Gastrocnemius medialis (tissue), 4 donors: ENCODE results near the gene SPDYC. TPM values are rescaled to one million over a fixed set of nuclear protein-coding genes. Genes with fewer than 3 reads are reported as not detected.
A peak's percentile ranks its signal among the peaks of the same experiment; 100 is the strongest.

Experiments
- ATAC-seq, 2 donors: fragments of 150-250 bp; one replicate each; pipeline ENCODE4 v1.9.1; 2016
- DNase-seq, 2 donors: peaks; one replicate each; pipeline ENCODE4 v3.0.0-alpha.2; 2019
- H3K27ac ChIP-seq, 4 donors: fragments of 200-600 bp; sonication (generic); 1 replicate in 1 of 4; 2 replicates in 3 of 4; pipeline ENCODE4 v1.5.1; 2016 to 2018; ENCODE audit warnings: mild to moderate bottlenecking in 2 of 4, moderate library complexity in 1 of 4
- H3K27me3 ChIP-seq, 3 donors: fragments of 200-600 bp; sonication (generic) in 2 of 3; 1 replicate in 1 of 3; 2 replicates in 2 of 3; pipeline versions ENCODE4 v1.5.1 to v1.6.0; 2016 to 2019; ENCODE audit warnings: mild to moderate bottlenecking in 1 of 3, moderate library complexity in 1 of 3
- H3K36me3 ChIP-seq, 2 donors: fragments of 200-600 bp; sonication (generic) in 1 of 2; one replicate each; pipeline ENCODE4 v1.5.1; 2017 to 2018
- H3K4me1 ChIP-seq, 2 donors: fragments of 200-600 bp; sonication (generic) in 1 of 2; one replicate each; pipeline ENCODE4 v1.5.1; 2016 to 2017; ENCODE audit warnings: mild to moderate bottlenecking in 2 of 2
- H3K4me3 ChIP-seq, 4 donors: fragments of 200-600 bp; sonication (generic) in 3 of 4; 1 replicate in 1 of 4; 2 replicates in 3 of 4; pipeline ENCODE4 v1.5.1; 2016 to 2019; ENCODE audit warnings: mild to moderate bottlenecking in 2 of 4
- H3K9me3 ChIP-seq, 3 donors: fragments of 200-600 bp; sonication (generic) in 2 of 3; 1 replicate in 1 of 3; 2 replicates in 2 of 3; pipeline ENCODE4 v1.5.1; 2016 to 2019
- CTCF ChIP-seq, 5 experiments: fragments of 450-650 bp in 3 of 5; fragments of 200-600 bp in 2 of 5; sonication (generic) in 2 of 5; IDR thresholded peaks in 4 of 5; conservative IDR thresholded peaks in 1 of 5; 1 replicate in 4 of 5; 2 replicates in 1 of 5; pipeline ENCODE4 v1.5.1; 2016 to 2019; ENCODE audit warnings: antibody characterized with exemption in 5 of 5, mild to moderate bottlenecking in 3 of 5, moderate library complexity in 3 of 5
- POLR2A ChIP-seq, 2 donors: fragments of 450-650 bp; IDR thresholded peaks; one replicate each; pipeline ENCODE4 v1.6.1; 2017; ENCODE audit warnings: antibody characterized with exemption in 2 of 2, mild to moderate bottlenecking in 2 of 2, moderate library complexity in 2 of 2
- in situ Hi-C, 4 donors: fragments of 200-750 bp; cut with MboI; loops; one replicate each; pipeline versions ENCODE4 v1.15.0 to v1.8.0; 2017; ENCODE audit warnings: low sequenced_read_pairs in 4 of 4
- intact Hi-C: fragments of 100-400 bp; cut with DNase I; formaldehyde crosslinking; loops from one replicate; pipeline ENCODE4 v1.15.1; 2023; ENCODE audit warnings: low total_unique reads
- microRNA-seq, 2 donors: library from miRNA; unstranded; fragments of <30 nt; microRNA quantifications; one replicate each; pipeline ENCODE4, GENCODE V29; 2016; ENCODE audit warnings: borderline replicate concordance in 2 of 2
- total RNA-seq, 4 donors: library from RNA; depleted of rRNA; stranded (reverse); fragments of >200 nt; gene quantifications; one replicate each; pipeline versions ENCODE4 v1.1.0 to v1.2.3, GENCODE V29; 2016

SPDYC gene
- total RNA-seq, 4 donors from 2014 or later, result not detected

DNA sequence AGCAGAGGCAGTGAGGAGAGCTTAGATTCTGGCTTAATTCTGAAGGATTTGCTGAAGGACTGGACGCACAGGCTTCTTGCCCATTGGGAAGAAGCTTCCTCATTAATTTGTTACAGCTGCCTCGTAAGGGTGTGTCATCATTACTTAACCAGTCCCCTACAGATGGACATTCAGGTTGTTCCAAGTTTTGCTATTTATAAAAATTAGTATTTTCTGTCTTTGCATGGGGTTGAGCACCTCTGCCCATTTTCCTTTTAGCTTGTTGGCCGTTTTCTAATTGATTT is 49.8 kb downstream of the SPDYC start:
- intact Hi-C loops, result no loop called here

GRCh38 chr11:65221026-65221425 is 51.0 kb downstream of the SPDYC start:
- TF ChIP-seq CTCF (IDR thresholded peaks at IDR 0.05 in 4 of 5, conservative IDR thresholded peaks at IDR 0.05 in 1 of 5) (no peak), POLR2A (IDR thresholded peaks at IDR 0.05) (no peak)
- Histone ChIP-seq H3K27me3 (no peaks in the 10 kb centered on the region), H3K36me3 (no peaks in the 10 kb centered on the region), H3K27ac (no peak overlapping the region), H3K4me1 (peaks cover 3 to 4% of the 10 kb centered on the region in 2 donors), H3K4me3 (no peak overlapping the region), H3K9me3 (no peaks in the 10 kb centered on the region)
- intact Hi-C loops (no loop called here), in situ Hi-C loops (loop anchor here in 1 of 4 donors (10.0 kb wide), 1 partner anchor 94 kb away; the partner anchor contains the start of gene CDC42EP2)
- ATAC-seq (no peak), DNase-seq (no peak)

More for the DNA sequence above, 49.8 kb downstream of the SPDYC start:
- ATAC-seq (peak in 1 of 2 donors; percentile 53), DNase-seq (no peak)
- no peaks in the 10 kb centered on the region for H3K4me1 ChIP-seq
- no peaks in the 10 kb centered on the region for H3K36me3 ChIP-seq
- no peaks in the 10 kb centered on the region for H3K9me3 ChIP-seq
- H3K27ac ChIP-seq, result no peak overlapping the region
- in situ Hi-C loops, result loop anchor here in 1 of 4 donors (10.0 kb wide), 1 partner anchor 95 kb away; the partner anchor contains the start of gene CDC42EP2
- H3K27me3 ChIP-seq, result no peaks in the 10 kb centered on the region
- TF ChIP-seq POLR2A (IDR thresholded peaks at IDR 0.05) (no peak), CTCF (IDR thresholded peaks at IDR 0.05 in 4 of 5, conservative IDR thresholded peaks at IDR 0.05 in 1 of 5) (no peak)
- H3K4me3 ChIP-seq, result no peak overlapping the region

Small RNA genes within 50 kb of the gene (microRNA-seq; reads per million reads assigned to microRNA genes)
- 0 to 1.2 reads per million in 2 donors for gene MIR6751

Other genes starting within 250 kb of the SPDYC start
- gene PPP2R5B, start 245.5 kb upstream of the SPDYC start, total RNA-seq, result 10 to 100 TPM; 17.2 to 34.2 (median 24.3) TPM
- gene GPHA2, start 234.3 kb upstream of the SPDYC start, total RNA-seq, result not detected
- gene MAJIN, start 198.1 kb upstream of the SPDYC start, total RNA-seq, result not detected
- 1 to 10 TPM in 3 of 4 donors, under 1 TPM in 1; 0.97 to 3.3 (median 2.3) TPM for gene BATF2, start 173.3 kb upstream of the SPDYC start, total RNA-seq
- 100 to 1,000 TPM; 150 to 268 (median 170) TPM for gene ARL2, start 156.1 kb upstream of the SPDYC start, total RNA-seq
- gene SNX15, start 142.8 kb upstream of the SPDYC start, total RNA-seq, result 10 to 100 TPM; 16.9 to 33.3 (median 25.9) TPM
- 10 to 100 TPM in 3 of 4 donors, 1 to 10 TPM in 1; 9.0 to 27.2 (median 14.4) TPM for gene SAC3D1, start 129.0 kb upstream of the SPDYC start, total RNA-seq
- 1 to 10 TPM in 3 of 4 donors, under 1 TPM in 1; 0.22 to 4.0 (median 2.6) TPM for gene NAALADL1, start 111.7 kb upstream of the SPDYC start, total RNA-seq
- gene CDCA5, start 86.2 kb upstream of the SPDYC start, total RNA-seq, result 1 to 10 TPM in 1 of 4 donors, under 1 TPM in 2, not detected in 1; 0.36 to 1.3 (median 1.00) TPM
- gene ZFPL1, start 86.0 kb upstream of the SPDYC start, total RNA-seq, result 10 to 100 TPM; 35.7 to 42.0 (median 40.6) TPM
- gene VPS51, start 74.0 kb upstream of the SPDYC start, total RNA-seq, result 100 to 1,000 TPM; 206 to 515 (median 266) TPM
- gene TM7SF2, start 58.4 kb upstream of the SPDYC start, total RNA-seq, result 10 to 100 TPM in 2 of 4 donors, 1 to 10 TPM in 2; 7.3 to 18.4 (median 11.0) TPM
- 10 to 100 TPM; 10.3 to 30.7 (median 24.1) TPM for gene ZNHIT2, start 52.5 kb upstream of the SPDYC start, total RNA-seq
- gene FAU, start 48.1 kb upstream of the SPDYC start, total RNA-seq, result 100 to 1,000 TPM; 353 to 521 (median 436) TPM
- gene MRPL49, start 47.9 kb upstream of the SPDYC start, total RNA-seq, result 10 to 100 TPM; 54.9 to 76.5 (median 63.6) TPM
- gene SYVN1, start 35.7 kb upstream of the SPDYC start, total RNA-seq, result 10 to 100 TPM; 24.6 to 77.5 (median 37.3) TPM
- 100 to 1,000 TPM in 2 of 4 donors, 10 to 100 TPM in 2; 52.7 to 153 (median 106) TPM for gene CAPN1, start 11.7 kb downstream of the SPDYC start, total RNA-seq
- 1 to 10 TPM; 2.9 to 9.2 (median 6.9) TPM for gene POLA2, start 91.7 kb downstream of the SPDYC start, total RNA-seq
- 10 to 100 TPM in 1 of 4 donors, 1 to 10 TPM in 3; 5.0 to 11.6 (median 5.6) TPM for gene CDC42EP2, start 144.6 kb downstream of the SPDYC start, total RNA-seq
- 10 to 100 TPM; 22.4 to 46.4 (median 36.1) TPM for gene DPF2, start 163.6 kb downstream of the SPDYC start, total RNA-seq
- gene TIGD3, start 184.5 kb downstream of the SPDYC start, total RNA-seq, result under 1 TPM; 0.16 to 0.71 (median 0.48) TPM
- gene SLC25A45, start 212.4 kb downstream of the SPDYC start, total RNA-seq, result 10 to 100 TPM in 1 of 4 donors, 1 to 10 TPM in 3; 2.6 to 12.4 (median 5.6) TPM
- 10 to 100 TPM; 11.5 to 51.7 (median 20.1) TPM for gene FRMD8, start 216.4 kb downstream of the SPDYC start, total RNA-seq